Left ventricle myocardium inferior (tissue), 1 donor: ENCODE data around the gene ADAP1. TPM values are rescaled to one million over a fixed set of nuclear protein-coding genes. Genes with fewer than 3 reads are reported as not detected.

Experiments
- DNase-seq: peaks from one replicate; pipeline ENCODE4 v3.0.0-alpha.2; 2020
- H3K27ac ChIP-seq: fragments of 200-600 bp; replicated peaks from 2 replicates; pipeline ENCODE4 v1.8.0; 2021
- H3K27me3 ChIP-seq: fragments of 200-600 bp; 2 replicates; pipeline ENCODE4 v1.8.0; 2021; ENCODE audit warnings: low read depth
- H3K36me3 ChIP-seq: fragments of 200-600 bp; 2 replicates; pipeline ENCODE4 v1.8.0; 2021
- H3K4me1 ChIP-seq: fragments of 200-600 bp; 2 replicates; pipeline ENCODE4 v1.8.0; 2021
- H3K4me3 ChIP-seq: fragments of 200-600 bp; 2 replicates; pipeline ENCODE4 v1.8.0; 2021; ENCODE audit warnings: mild to moderate bottlenecking, moderate library complexity
- H3K9me3 ChIP-seq: fragments of 200-600 bp; replicated peaks from 2 replicates; pipeline ENCODE4 v1.8.0; 2021
- CTCF ChIP-seq: fragments of 200-600 bp; IDR thresholded peaks from 2 replicates; pipeline ENCODE4 v1.8.0; 2021; ENCODE audit warnings: antibody characterized with exemption, mild to moderate bottlenecking, borderline replicate concordance
- intact Hi-C: fragments of 100-400 bp; cut with micrococcal nuclease; formaldehyde crosslinking; loops from one replicate; pipeline ENCODE4 v1.11.0; 2022
- total RNA-seq: library from RNA; stranded (reverse); fragmentation: NEBNext Ultra II Directional; extraction: Animal tissue kit (Norgen Biotek cat#: 25700); gene quantifications from one replicate; pipeline ENCODE4 v1.2.1, GENCODE V29; 2021
- donor health status: DM: no; HTN: yes; CAD: no; lungs with severe emphysema.

ADAP1 gene
- total RNA-seq, 1 donor from 2014 or later, result 8.4 TPM

- H3K4me1 ChIP-seq, result peaks cover 72% of the 10 kb centered on the region
- H3K4me3 ChIP-seq, result no peak overlapping the region
- peak; percentile 15 for DNase-seq
Observed at GRCh38 chr7:885261-885892, 69.1 kb downstream of the ADAP1 start.

GRCh38 chr7:884191-885003, 70.1 kb downstream of the ADAP1 start:
- intact Hi-C loops, result no loop called here
- H3K27me3 ChIP-seq, result no peaks in the 10 kb centered on the region
- no peak overlapping the region for H3K4me3 ChIP-seq
- peak; percentile 13 for DNase-seq
- H3K9me3 ChIP-seq, result no peaks in the 10 kb centered on the region
- peaks cover 34% of the 10 kb centered on the region for H3K36me3 ChIP-seq
- TF ChIP-seq CTCF, result no peak
- no peak overlapping the region for H3K27ac ChIP-seq
- H3K4me1 ChIP-seq, result peaks cover 82% of the 10 kb centered on the region

More at GRCh38 chr7:885261-885892, 69.1 kb downstream of the ADAP1 start:
- no peak for TF ChIP-seq CTCF
- Histone ChIP-seq H3K27ac (no peak overlapping the region), H3K9me3 (no peaks in the 10 kb centered on the region), H3K36me3 (peaks cover 36% of the 10 kb centered on the region), H3K27me3 (no peaks in the 10 kb centered on the region)
- intact Hi-C loops, result no loop called here

- H3K9me3 ChIP-seq, result no peaks in the 10 kb centered on the region
- H3K4me1 ChIP-seq, result peaks cover 92% of the 10 kb centered on the region
- no peaks in the 10 kb centered on the region for H3K27me3 ChIP-seq
- intact Hi-C loops, result no loop called here
- H3K36me3 ChIP-seq, result peaks cover 29% of the 10 kb centered on the region
- H3K27ac ChIP-seq, result peak overlapping the region; percentile 45
- DNase-seq, result peak; percentile 16
- no peak for TF ChIP-seq CTCF
- no peak overlapping the region for H3K4me3 ChIP-seq
Observed at GRCh38 chr7:883055-884021, 71.1 kb downstream of the ADAP1 start.

GRCh38 chr7:882336-883035, 72.0 kb downstream of the ADAP1 start:
- peak; percentile 13 for DNase-seq
- Histone ChIP-seq H3K4me3 (no peak overlapping the region), H3K9me3 (no peaks in the 10 kb centered on the region), H3K27me3 (no peaks in the 10 kb centered on the region), H3K27ac (peak overlapping the region; percentile 45), H3K4me1 (peaks cover 97% of the 10 kb centered on the region), H3K36me3 (peaks cover 21% of the 10 kb centered on the region)
- TF ChIP-seq CTCF, result no peak
- intact Hi-C loops, result no loop called here
